ENCODE results near the gene PRPF18. TPM values are rescaled to one million over a fixed set of nuclear protein-coding genes. Genes with fewer than 3 reads are reported as not detected.

Gene PRPF18
- total and polyA plus RNA-seq, 2 donors (not counting 1 experiment from before 2014, with no cell fraction given) = 12.2 to 28.9 TPM

GRCh38 chr10:13631594-13631993, 44.8 kb downstream of the PRPF18 start:
- no peaks in the 10 kb centered on the region for H3K4me1 ChIP-seq (ENCODE audit: control insufficient read depth in 2 of 2, insufficient read depth in 2 of 2, low read length in 2 of 2)
- H3K4me3 ChIP-seq (ENCODE audit: control extremely low read depth in 1 of 5, extremely low read depth in 1 of 5, insufficient read depth in 1 of 5, low read depth in 2 of 5, low read length in 4 of 5) = no peak overlapping the region
- intact Hi-C loops (cut with micrococcal nuclease) = no loop called here
- H3K9me3 Mint-ChIP-seq (ENCODE audit: insufficient read depth) = no peaks in the 10 kb centered on the region
- H2AFZ ChIP-seq (ENCODE audit: insufficient read depth, low read depth, low read length, poor library complexity, severe bottlenecking) = no peak overlapping the region
- no peaks in the 10 kb centered on the region for H3K27me3 Mint-ChIP-seq
- ChIA-PET CTCF (no interaction called here), POLR2A (no interaction called here)
- no peak overlapping the region for H3K4me2 ChIP-seq (replicated peaks; ENCODE audit: low read depth, low read length, poor library complexity, severe bottlenecking)
- no peak for DNase-seq
- H3K27ac Mint-ChIP-seq = no peak overlapping the region
- H3K27ac ChIP-seq (ENCODE audit: low read length in 2 of 2) = no peak overlapping the region
- H4K20me1 ChIP-seq (ENCODE audit: control insufficient read depth, insufficient read depth, low read length, poor library complexity, severe bottlenecking) = no peaks in the 10 kb centered on the region
- 89% methylated on average over 4 of the region's 6 CpGs for WGBS (ENCODE audit: insufficient coverage)
- no peak overlapping the region for H3K9ac ChIP-seq (ENCODE audit: low read length)
- H3K4me1 Mint-ChIP-seq = peaks cover 8% of the 10 kb centered on the region
- no peaks in the 10 kb centered on the region for H3K9me3 ChIP-seq (ENCODE audit: control extremely low read depth in 1 of 3, control insufficient read depth in 2 of 3, insufficient read depth in 1 of 3, low read length in 2 of 3)
- H3K4me3 Mint-ChIP-seq = no peak overlapping the region
- no peaks in the 10 kb centered on the region for H3K79me2 ChIP-seq (ENCODE audit: control insufficient read depth, insufficient read depth, low read length)
- no peak for ATAC-seq (ENCODE audit: low read depth)
- H3K36me3 ChIP-seq (replicated peaks in 1 of 2; ENCODE audit: control extremely low read depth in 1 of 2, control insufficient read depth in 1 of 2, extremely low read depth in 1 of 2, insufficient read depth in 2 of 2, low read length in 1 of 2) = peaks cover 10 to 12% of the 10 kb centered on the region in 2 experiments
- no peaks in the 10 kb centered on the region for H3K27me3 ChIP-seq (replicated peaks in 1 of 4; ENCODE audit: control extremely low read depth in 1 of 4, control insufficient read depth in 3 of 4, insufficient read depth in 4 of 4, low read length in 3 of 4)
- TF ChIP-seq CTCF (IDR thresholded peaks at IDR 0.05) (no peak), EZH2 (IDR thresholded peaks at IDR 0.05; ENCODE audit: borderline replicate concordance, insufficient read depth, low read depth, low read length, poor library complexity, severe bottlenecking) (no peak)

DNA sequence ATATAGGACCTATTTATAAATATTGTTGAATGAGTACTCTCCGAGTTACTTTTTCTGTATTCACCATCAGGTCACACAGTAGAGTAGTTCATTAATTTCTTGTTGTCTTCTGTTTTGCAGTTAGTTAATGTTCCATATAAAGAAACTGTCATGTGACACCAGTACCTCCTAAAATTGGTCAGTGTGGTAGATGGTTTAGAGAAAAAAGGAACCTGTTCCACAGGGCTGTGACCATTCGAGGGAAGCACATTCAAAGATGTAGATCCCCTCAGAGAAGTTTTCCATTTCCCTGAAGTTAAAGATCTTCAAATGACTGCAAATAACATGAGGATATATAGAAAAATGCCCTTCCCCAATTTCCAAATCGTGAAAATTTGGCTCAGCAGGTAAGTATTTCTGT, 45.7 kb downstream of the PRPF18 start:
- H3K27me3 ChIP-seq (replicated peaks in 1 of 4; ENCODE audit: control extremely low read depth in 1 of 4, control insufficient read depth in 3 of 4, insufficient read depth in 4 of 4, low read length in 3 of 4) = no peaks in the 10 kb centered on the region
- H4K20me1 ChIP-seq (ENCODE audit: control insufficient read depth, insufficient read depth, low read length, poor library complexity, severe bottlenecking) = no peaks in the 10 kb centered on the region
- TF ChIP-seq EZH2 (IDR thresholded peaks at IDR 0.05; ENCODE audit: borderline replicate concordance, insufficient read depth, low read depth, low read length, poor library complexity, severe bottlenecking) (no peak), CTCF (IDR thresholded peaks at IDR 0.05) (no peak)
- no peaks in the 10 kb centered on the region for H3K27me3 Mint-ChIP-seq
- no peak overlapping the region for H2AFZ ChIP-seq (ENCODE audit: insufficient read depth, low read depth, low read length, poor library complexity, severe bottlenecking)
- no peaks in the 10 kb centered on the region for H3K79me2 ChIP-seq (ENCODE audit: control insufficient read depth, insufficient read depth, low read length)
- H3K4me1 Mint-ChIP-seq = peaks cover 8% of the 10 kb centered on the region
- H3K4me3 ChIP-seq (ENCODE audit: control extremely low read depth in 1 of 5, extremely low read depth in 1 of 5, insufficient read depth in 1 of 5, low read depth in 2 of 5, low read length in 4 of 5) = no peak overlapping the region
- peaks cover 9 to 12% of the 10 kb centered on the region in 2 experiments for H3K36me3 ChIP-seq (replicated peaks in 1 of 2; ENCODE audit: control extremely low read depth in 1 of 2, control insufficient read depth in 1 of 2, extremely low read depth in 1 of 2, insufficient read depth in 2 of 2, low read length in 1 of 2)
- H3K27ac Mint-ChIP-seq = no peak overlapping the region
- DNase-seq (no peak), ATAC-seq (ENCODE audit: low read depth) (no peak)
- H3K9ac ChIP-seq (ENCODE audit: low read length) = no peak overlapping the region
- CTCF ChIA-PET = no interaction called here
- POLR2A ChIA-PET = no interaction called here
- no peaks in the 10 kb centered on the region for H3K4me1 ChIP-seq (ENCODE audit: control insufficient read depth in 2 of 2, insufficient read depth in 2 of 2, low read length in 2 of 2)
- H3K4me3 Mint-ChIP-seq = no peak overlapping the region
- no CpG with 5 or more reads among the region's 3 CpGs for WGBS (ENCODE audit: insufficient coverage)
- H3K9me3 Mint-ChIP-seq (ENCODE audit: insufficient read depth) = no peaks in the 10 kb centered on the region
- H3K4me2 ChIP-seq (replicated peaks; ENCODE audit: low read depth, low read length, poor library complexity, severe bottlenecking) = no peak overlapping the region
- no peaks in the 10 kb centered on the region for H3K9me3 ChIP-seq (ENCODE audit: control extremely low read depth in 1 of 3, control insufficient read depth in 2 of 3, insufficient read depth in 1 of 3, low read length in 2 of 3)
- H3K27ac ChIP-seq (ENCODE audit: low read length in 2 of 2) = no peak overlapping the region
- intact Hi-C loops (cut with micrococcal nuclease) = no loop called here
